ENCODE data around the gene FCRL2.

GRCh38 chr1:157753611-157754010 lies 23.3 kb downstream of the FCRL2 start:
- TF ChIP-seq PATZ1 (CRISPR knock-in tag; IDR thresholded peaks at IDR 0.05; ENCODE audit: borderline replicate concordance) (no peak), ZFP30 (CRISPR knock-in tag; IDR thresholded peaks at IDR 0.05) (no peak), ZNF565 (CRISPR knock-in tag; conservative IDR thresholded peaks at IDR 0.05; ENCODE audit: low read depth) (no peak), RARB (CRISPR knock-in tag; IDR thresholded peaks at IDR 0.05) (no peak), CREB5 (CRISPR knock-in tag; IDR thresholded peaks at IDR 0.05; ENCODE audit: low read depth) (no peak), ARNTL (CRISPR knock-in tag; IDR thresholded peaks at IDR 0.05; ENCODE audit: borderline replicate concordance, low read depth) (no peak), GLIS3 (CRISPR knock-in tag; IDR thresholded peaks at IDR 0.05) (no peak)
